AG04450 (cell line): Measurements from ENCODE around the gene TSPAN14. TPM values are rescaled to one million over a fixed set of nuclear protein-coding genes. Genes with fewer than 3 reads are reported as not detected.

Experiments
- CTCF ChIA-PET: fragments of 300-600, 350-600 bp; formaldehyde crosslinking; extraction: SDS; loops from one replicate; lab custom pipeline; 2022; ENCODE audit warnings: antibody characterized with exemption, inconsistent platforms; lab: Charles Lee
- POLR2A ChIA-PET: fragments of 350-600 bp; formaldehyde crosslinking; extraction: SDS; loops from one replicate; lab custom pipeline; 2021; ENCODE audit warnings: antibody characterized with exemption, inconsistent platforms; lab: Yijun Ruan, JAX
- DNase-seq: peaks from one replicate; pipeline ENCODE4 v3.0.0-alpha.2; 2011; ENCODE audit warnings: low read depth, low spot score
- H3K27ac ChIP-seq: one replicate; pipeline ENCODE4 v1.5.1; 2012; ENCODE audit warnings: low read depth, low read length, control low read depth
- H3K27me3 ChIP-seq: one replicate; pipeline ENCODE4 v1.6.0; 2012; ENCODE audit warnings: low read length; ENCODE audit not compliant: control insufficient read depth, insufficient read depth
- H3K4me3 ChIP-seq: 2 replicates; pipeline ENCODE4 v1.5.1; 2011; ENCODE audit warnings: mild to moderate bottlenecking, low read depth, low read length, control low read depth
- H3K9me3 ChIP-seq: 2 replicates; pipeline ENCODE4 v1.5.1; 2012; ENCODE audit warnings: low read length; ENCODE audit not compliant: control insufficient read depth, insufficient read depth
- CTCF ChIP-seq: IDR thresholded peaks from 2 replicates; pipeline ENCODE4 v1.5.1; 2011; ENCODE audit warnings: low read depth, low read length, control low read depth, inconsistent platforms
- polyA plus RNA-seq: library from polyadenylated mRNA; depleted of rRNA; stranded (reverse); fragments of >200 nt; gene quantifications from 2 replicates; pipeline ENCODE4 v1.2.3, GENCODE V29; 2011

Gene TSPAN14
- polyA plus RNA-seq, 1 experiment = 27.3 TPM

- POLR2A ChIA-PET = no interaction called here
Observed at GRCh38 chr10:80536361-80536835, 82.3 kb downstream of the TSPAN14 start.

GRCh38 chr10:80537086-80537735 lies 83.1 kb downstream of the TSPAN14 start:
- POLR2A ChIA-PET = no interaction called here
- Histone ChIP-seq H3K27me3 (peaks cover 10% of the 10 kb centered on the region), H3K27ac (no peak overlapping the region), H3K4me3 (no peak overlapping the region), H3K9me3 (peaks cover 10% of the 10 kb centered on the region; the same call in 1 of the 2 replicates)
- DNase-seq = no peak
- no peak for TF ChIP-seq CTCF
- CTCF ChIA-PET = interaction anchor here (0.5 to 1.4 kb wide), 4 partner anchors 25 to 126 kb away, joined by 3 to 4 read pairs (median 3); no protein-coding TSS in a partner anchor

More at GRCh38 chr10:80536361-80536835, 82.3 kb downstream of the TSPAN14 start:
- Histone ChIP-seq H3K4me3 (no peak overlapping the region; the same call in 1 of the 2 replicates), H3K9me3 (peaks cover 10% of the 10 kb centered on the region; the same call in 1 of the 2 replicates), H3K27ac (no peak overlapping the region), H3K27me3 (peaks cover 10% of the 10 kb centered on the region)
- CTCF ChIA-PET = interaction anchor here (0.6 to 1.4 kb wide), 4 partner anchors 13 to 127 kb away, joined by 3 to 5 read pairs (median 4); no protein-coding TSS in a partner anchor
- DNase-seq = no peak
- TF ChIP-seq CTCF = no peak

- Histone ChIP-seq H3K27me3 (peaks cover 10% of the 10 kb centered on the region), H3K9me3 (peaks cover 10% of the 10 kb centered on the region; the same call in 1 of the 2 replicates), H3K4me3 (no peak within 1 kb of the TSS), H3K27ac (no peak within 1 kb of the TSS)
- ChIA-PET POLR2A (no interaction called here), CTCF (interaction anchor here (0.5 to 0.8 kb wide), 2 partner anchors 45 to 124 kb away, joined by 3 read pairs; no protein-coding TSS in a partner anchor)
- DNase-seq = no peak
- TF ChIP-seq CTCF = no peak
Observed at GRCh38 chr10:80537736-80538480, 83.8 kb downstream of the TSPAN14 start, which contains the start of gene SH2D4B. TSS of gene SH2D4B (plus strand) at chr10:80537902. CDS start at chr10:80538332, 430 bp downstream.

GRCh38 chr10:80538481-80539185 lies 84.5 kb downstream of the TSPAN14 start:
- ChIA-PET CTCF (no interaction called here), POLR2A (no interaction called here)
- peaks cover 10% of the 10 kb centered on the region; the same call in 1 of the 2 replicates for H3K9me3 ChIP-seq
- DNase-seq = no peak
- H3K27me3 ChIP-seq = peaks cover 10% of the 10 kb centered on the region
- H3K4me3 ChIP-seq = no peak overlapping the region
- TF ChIP-seq CTCF = no peak
- H3K27ac ChIP-seq = no peak overlapping the region
